Neural cell (in vitro differentiated cells): Measurements from ENCODE around the gene DIP2C. TPM values are rescaled to one million over a fixed set of nuclear protein-coding genes. Genes with fewer than 3 reads are reported as not detected.

Experiments
- H2AFZ ChIP-seq: fragments of 200-600, 300-800 bp; sonication (generic), shearing (Covaris generic); 2 replicates; pipeline ENCODE4 v1.6.0; 2014; ENCODE audit warnings: low read depth, mild to moderate bottlenecking, antibody characterized with exemption, low read length, moderate library complexity
- H3F3A ChIP-seq: fragments of 200-600 bp; shearing (Covaris generic); 2 replicates; pipeline ENCODE4 v1.6.1; 2016; ENCODE audit warnings: mild to moderate bottlenecking, moderate library complexity, mixed read lengths, antibody characterized with exemption, low read length; ENCODE audit not compliant: insufficient read depth, poor library complexity, severe bottlenecking
- H3K27ac ChIP-seq: fragments of 200-600, 300-800 bp; sonication (generic), shearing (Covaris generic); 2 replicates; pipeline ENCODE4 v1.5.1; 2014; ENCODE audit warnings: mild to moderate bottlenecking, low read length, moderate library complexity
- H3K27me3 ChIP-seq: fragments of 300-800, 200-600 bp; sonication (generic), shearing (Covaris generic); 2 replicates; pipeline ENCODE4 v1.6.0; 2014; ENCODE audit warnings: mild to moderate bottlenecking, low read depth, low read length, moderate library complexity; ENCODE audit not compliant: insufficient read depth
- H3K36me3 ChIP-seq: fragments of 300-800, 200-600 bp; sonication (generic), shearing (Covaris generic); 2 replicates; pipeline ENCODE4 v1.5.1; 2014; ENCODE audit warnings: mild to moderate bottlenecking, antibody characterized with exemption, low read length, moderate library complexity; ENCODE audit not compliant: insufficient read depth
- H3K4me2 ChIP-seq: fragments of 300-800, 200-600 bp; sonication (generic), shearing (Covaris generic); 2 replicates; pipeline ENCODE4 v1.6.0; 2014; ENCODE audit warnings: mild to moderate bottlenecking, low read length
- H3K4me3 ChIP-seq: fragments of 300-800, 200-600 bp; sonication (generic), shearing (Covaris generic); 2 replicates; pipeline ENCODE4 v1.5.1; 2014; ENCODE audit warnings: mild to moderate bottlenecking, low read length, moderate library complexity
- H3K79me2 ChIP-seq: fragments of 200-600 bp; shearing (Covaris generic); replicated peaks from 2 replicates; pipeline ENCODE4 v1.6.0; 2014; ENCODE audit warnings: mild to moderate bottlenecking, low read length, moderate library complexity; ENCODE audit not compliant: insufficient read depth
- H3K9ac ChIP-seq: fragments of 300-800, 200-600 bp; sonication (generic), shearing (Covaris generic); 2 replicates; pipeline ENCODE4 v1.6.1; 2016; ENCODE audit warnings: mild to moderate bottlenecking, low read length, mixed read lengths
- H3K9me2 ChIP-seq: fragments of 200-600 bp; shearing (Covaris generic); 2 replicates; pipeline ENCODE4 v1.6.1; 2016; ENCODE audit warnings: mild to moderate bottlenecking, low read length, mixed read lengths; ENCODE audit not compliant: insufficient read depth
- H3K9me3 ChIP-seq: fragments of 200-600, 300-800 bp; sonication (generic), shearing (Covaris generic); 2 replicates; pipeline ENCODE4 v1.6.1; 2016; ENCODE audit warnings: mild to moderate bottlenecking, mixed run types, low read length, moderate library complexity, mixed read lengths
- H4K20me1 ChIP-seq: fragments of 200-600 bp; shearing (Covaris generic); 2 replicates; pipeline ENCODE4 v1.6.1; 2016; ENCODE audit warnings: mild to moderate bottlenecking, mixed run types; ENCODE audit not compliant: insufficient read depth
- EP300 ChIP-seq: fragments of 450-650 bp; conservative IDR thresholded peaks from 2 replicates; pipeline ENCODE4 v1.6.1; 2014; ENCODE audit warnings: antibody characterized with exemption, mild to moderate bottlenecking, moderate library complexity; ENCODE audit not compliant: poor library complexity, severe bottlenecking
- EZH2 ChIP-seq: fragments of 200-600, 300-800 bp; shearing (Covaris generic), sonication (generic); IDR thresholded peaks from 2 replicates; pipeline ENCODE4 v1.6.1; 2014; ENCODE audit warnings: antibody characterized with exemption, low read length, borderline replicate concordance, mild to moderate bottlenecking; ENCODE audit not compliant: insufficient read depth, poor library complexity, severe bottlenecking
- MXI1 ChIP-seq: fragments of 450-650 bp; conservative IDR thresholded peaks from 2 replicates; pipeline ENCODE4 v1.6.1; 2014; ENCODE audit warnings: antibody characterized with exemption, mild to moderate bottlenecking; ENCODE audit not compliant: poor library complexity, severe bottlenecking
- POLR2AphosphoS5 ChIP-seq: IDR thresholded peaks from 2 replicates; pipeline ENCODE4 v1.6.1; 2012
- RAD21 ChIP-seq: fragments of 450-650 bp; conservative IDR thresholded peaks from 2 replicates; pipeline ENCODE4 v1.6.1; 2014; ENCODE audit warnings: antibody characterized with exemption, mild to moderate bottlenecking, moderate library complexity
- SMC3 ChIP-seq: fragments of 450-650 bp; conservative IDR thresholded peaks from 2 replicates; pipeline ENCODE4 v1.6.1; 2014; ENCODE audit warnings: antibody characterized with exemption, mild to moderate bottlenecking, moderate library complexity; ENCODE audit not compliant: poor library complexity
- TAF1 ChIP-seq: IDR thresholded peaks from 2 replicates; pipeline ENCODE4 v1.6.1; 2012; ENCODE audit warnings: low read depth
- polyA plus RNA-seq: library from polyadenylated mRNA; depleted of rRNA; stranded (reverse); fragments of >200 nt; gene quantifications from 2 replicates; pipeline ENCODE4 v1.2.3, GENCODE V29; 2014
- TF ChIP-seq, protein P1 (sequence below): fragments of 450-650 bp; IDR thresholded peaks from 2 replicates; pipeline ENCODE4 v1.5.1; 2014; ENCODE audit warnings: antibody characterized with exemption, mild to moderate bottlenecking, moderate library complexity; ENCODE audit not compliant: poor library complexity, severe bottlenecking
- TF ChIP-seq, protein P2 (sequence below): IDR thresholded peaks from 2 replicates; pipeline ENCODE4 v1.6.1; 2012; ENCODE audit warnings: borderline replicate concordance

The DIP2C gene
- polyA plus RNA-seq, 1 donor from 2014 or later, result 24.1 TPM

DNA sequence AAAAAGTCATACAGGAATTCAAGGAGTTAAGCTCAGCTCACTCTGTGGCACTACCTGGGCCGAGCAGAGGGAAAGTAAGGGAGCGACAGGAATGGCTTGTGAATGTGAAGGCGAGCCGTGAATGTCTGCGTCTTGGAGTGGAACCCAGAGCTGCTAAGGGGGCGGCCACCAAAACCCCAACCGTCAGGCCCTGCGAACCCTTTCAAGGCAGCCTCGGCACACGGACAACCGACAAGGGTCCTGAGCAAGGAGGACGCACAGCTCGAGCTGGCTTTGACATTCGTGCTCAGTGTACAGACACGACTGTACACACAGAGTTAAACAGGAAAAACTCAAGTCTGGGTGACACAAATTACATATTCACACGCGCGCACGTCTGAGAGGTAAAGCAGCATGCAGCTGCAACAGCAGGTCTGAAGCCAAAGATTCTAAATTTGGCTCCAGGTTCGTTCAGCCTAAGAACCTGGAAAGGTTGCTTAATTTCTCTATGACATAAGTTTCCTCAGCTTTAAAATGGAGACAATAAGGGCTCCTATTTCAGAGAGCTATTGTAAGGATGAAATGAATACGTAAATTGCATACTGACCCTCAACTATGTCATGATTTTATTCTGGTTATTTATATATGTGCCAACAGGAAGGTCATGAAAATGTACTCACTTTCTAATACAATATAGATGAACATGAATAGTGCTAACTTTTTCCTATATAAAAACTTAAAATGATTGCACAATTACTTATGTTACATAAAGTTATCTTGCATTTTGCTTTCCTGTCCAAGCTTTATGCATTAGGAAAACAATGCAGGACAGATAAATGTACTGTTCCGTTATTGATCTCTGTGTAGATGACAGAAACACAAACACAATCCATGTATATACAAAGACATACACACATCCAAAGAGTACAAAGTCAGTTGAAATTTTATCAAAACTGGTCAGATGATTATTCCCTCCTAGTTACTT lies 361.3 kb downstream of the DIP2C start:
- Histone ChIP-seq H3K36me3 (peaks cover under 1% of the 10 kb centered on the region), H3K4me2 (no peak overlapping the region), H3K4me3 (no peak overlapping the region), H2AFZ (no peak overlapping the region), H3K9me2 (no peaks in the 10 kb centered on the region), H4K20me1 (no peaks in the 10 kb centered on the region), H3K79me2 (no peaks in the 10 kb centered on the region), H3K9me3 (no peaks in the 10 kb centered on the region), H3K9ac (no peak overlapping the region), H3F3A (no peaks in the 10 kb centered on the region), H3K27ac (no peak overlapping the region), H3K27me3 (no peaks in the 10 kb centered on the region)
- TF ChIP-seq SMC3 (no peak), EP300 (no peak), RAD21 (no peak), TAF1 (no peak), EZH2 (no peak), POLR2AphosphoS5 (no peak), MXI1 (no peak)
- TF ChIP-seq, protein P1, sequence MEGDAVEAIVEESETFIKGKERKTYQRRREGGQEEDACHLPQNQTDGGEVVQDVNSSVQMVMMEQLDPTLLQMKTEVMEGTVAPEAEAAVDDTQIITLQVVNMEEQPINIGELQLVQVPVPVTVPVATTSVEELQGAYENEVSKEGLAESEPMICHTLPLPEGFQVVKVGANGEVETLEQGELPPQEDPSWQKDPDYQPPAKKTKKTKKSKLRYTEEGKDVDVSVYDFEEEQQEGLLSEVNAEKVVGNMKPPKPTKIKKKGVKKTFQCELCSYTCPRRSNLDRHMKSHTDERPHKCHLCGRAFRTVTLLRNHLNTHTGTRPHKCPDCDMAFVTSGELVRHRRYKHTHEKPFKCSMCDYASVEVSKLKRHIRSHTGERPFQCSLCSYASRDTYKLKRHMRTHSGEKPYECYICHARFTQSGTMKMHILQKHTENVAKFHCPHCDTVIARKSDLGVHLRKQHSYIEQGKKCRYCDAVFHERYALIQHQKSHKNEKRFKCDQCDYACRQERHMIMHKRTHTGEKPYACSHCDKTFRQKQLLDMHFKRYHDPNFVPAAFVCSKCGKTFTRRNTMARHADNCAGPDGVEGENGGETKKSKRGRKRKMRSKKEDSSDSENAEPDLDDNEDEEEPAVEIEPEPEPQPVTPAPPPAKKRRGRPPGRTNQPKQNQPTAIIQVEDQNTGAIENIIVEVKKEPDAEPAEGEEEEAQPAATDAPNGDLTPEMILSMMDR, result no peak
- TF ChIP-seq, protein P2, sequence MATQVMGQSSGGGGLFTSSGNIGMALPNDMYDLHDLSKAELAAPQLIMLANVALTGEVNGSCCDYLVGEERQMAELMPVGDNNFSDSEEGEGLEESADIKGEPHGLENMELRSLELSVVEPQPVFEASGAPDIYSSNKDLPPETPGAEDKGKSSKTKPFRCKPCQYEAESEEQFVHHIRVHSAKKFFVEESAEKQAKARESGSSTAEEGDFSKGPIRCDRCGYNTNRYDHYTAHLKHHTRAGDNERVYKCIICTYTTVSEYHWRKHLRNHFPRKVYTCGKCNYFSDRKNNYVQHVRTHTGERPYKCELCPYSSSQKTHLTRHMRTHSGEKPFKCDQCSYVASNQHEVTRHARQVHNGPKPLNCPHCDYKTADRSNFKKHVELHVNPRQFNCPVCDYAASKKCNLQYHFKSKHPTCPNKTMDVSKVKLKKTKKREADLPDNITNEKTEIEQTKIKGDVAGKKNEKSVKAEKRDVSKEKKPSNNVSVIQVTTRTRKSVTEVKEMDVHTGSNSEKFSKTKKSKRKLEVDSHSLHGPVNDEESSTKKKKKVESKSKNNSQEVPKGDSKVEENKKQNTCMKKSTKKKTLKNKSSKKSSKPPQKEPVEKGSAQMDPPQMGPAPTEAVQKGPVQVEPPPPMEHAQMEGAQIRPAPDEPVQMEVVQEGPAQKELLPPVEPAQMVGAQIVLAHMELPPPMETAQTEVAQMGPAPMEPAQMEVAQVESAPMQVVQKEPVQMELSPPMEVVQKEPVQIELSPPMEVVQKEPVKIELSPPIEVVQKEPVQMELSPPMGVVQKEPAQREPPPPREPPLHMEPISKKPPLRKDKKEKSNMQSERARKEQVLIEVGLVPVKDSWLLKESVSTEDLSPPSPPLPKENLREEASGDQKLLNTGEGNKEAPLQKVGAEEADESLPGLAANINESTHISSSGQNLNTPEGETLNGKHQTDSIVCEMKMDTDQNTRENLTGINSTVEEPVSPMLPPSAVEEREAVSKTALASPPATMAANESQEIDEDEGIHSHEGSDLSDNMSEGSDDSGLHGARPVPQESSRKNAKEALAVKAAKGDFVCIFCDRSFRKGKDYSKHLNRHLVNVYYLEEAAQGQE, result no peak

DNA sequence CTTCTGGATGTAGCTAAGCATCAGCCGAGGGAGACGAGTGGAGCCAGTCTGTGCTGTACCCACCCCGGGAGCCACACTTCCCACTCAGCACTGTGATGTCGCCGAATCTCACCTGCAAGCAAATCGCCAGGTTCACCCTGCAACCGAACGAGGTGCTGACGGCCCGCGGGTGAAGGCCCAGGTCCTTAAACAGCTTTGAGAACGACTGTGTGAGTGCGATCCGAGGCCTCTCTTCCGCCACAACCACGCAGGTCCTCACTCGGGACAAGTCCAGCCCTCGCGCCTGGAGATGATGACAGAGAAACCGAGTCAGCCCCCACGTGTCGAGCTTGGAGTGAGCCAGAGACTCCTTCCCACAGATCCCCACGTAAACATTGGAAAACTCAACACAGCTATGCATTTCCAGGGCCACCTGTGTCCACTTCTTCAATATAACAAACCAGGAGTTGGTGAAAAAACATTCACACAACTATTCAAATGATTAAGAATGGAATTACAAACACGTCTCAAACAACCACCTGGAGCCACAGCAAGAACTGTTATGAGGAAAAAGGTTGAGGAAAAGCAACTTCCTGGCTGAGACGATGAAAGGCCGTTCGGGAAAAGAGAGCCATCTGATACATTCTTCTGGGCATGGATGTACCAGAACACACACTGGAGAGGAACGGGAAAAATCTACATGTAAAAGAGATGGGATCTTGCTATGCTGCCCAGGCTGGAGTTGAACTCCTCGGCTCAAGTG lies 362.4 kb downstream of the DIP2C start:
- Histone ChIP-seq H3K9ac (no peak overlapping the region), H3K4me3 (no peak overlapping the region), H3K9me2 (no peaks in the 10 kb centered on the region), H3K27ac (no peak overlapping the region), H3K4me2 (no peak overlapping the region), H3K27me3 (no peaks in the 10 kb centered on the region), H3F3A (no peaks in the 10 kb centered on the region), H2AFZ (no peak overlapping the region), H3K9me3 (no peaks in the 10 kb centered on the region), H4K20me1 (no peaks in the 10 kb centered on the region), H3K36me3 (no peaks in the 10 kb centered on the region), H3K79me2 (no peaks in the 10 kb centered on the region)
- TF ChIP-seq TAF1 (no peak), RAD21 (no peak), SMC3 (no peak), POLR2AphosphoS5 (no peak), EP300 (no peak), EZH2 (no peak), MXI1 (no peak)
- TF ChIP-seq, protein P2, result no peak
- TF ChIP-seq, protein P1, result no peak
